Measurements from ENCODE around the gene NKTR. TPM values are rescaled to one million over a fixed set of nuclear protein-coding genes. Genes with fewer than 3 reads are reported as not detected.
A peak's percentile ranks its signal among the peaks of the same experiment; 100 is the strongest.

NKTR gene
- total and polyA plus RNA-seq, 2 of the 13 experiments (the other 11 are each of a cell fraction or from before 2014, with no cell fraction given): 41.3 to 59.6 TPM

- TF ChIP-seq REST (IDR thresholded peaks at IDR 0.05; ENCODE audit: borderline replicate concordance in 1 of 2, low read depth in 1 of 2, low read length in 2 of 2) (no peak), THAP9 (CRISPR knock-in tag; IDR thresholded peaks at IDR 0.05; ENCODE audit: borderline replicate concordance) (peak; percentile 84; the same call in 1 of the 2 replicates), ZBTB3 (CRISPR knock-in tag; IDR thresholded peaks at IDR 0.05; ENCODE audit: borderline replicate concordance, low read depth) (no peak), ZNF20 (CRISPR knock-in tag; IDR thresholded peaks at IDR 0.05) (no peak), RFX5 (IDR thresholded peaks at IDR 0.05; ENCODE audit: low read depth, low read length) (peak; percentile 34; the same call in 1 of the 2 replicates), ZNF224 (CRISPR knock-in tag; IDR thresholded peaks at IDR 0.05) (peak; percentile 53; the same call in 1 of the 2 replicates), HMG20A (CRISPR knock-in tag; IDR thresholded peaks at IDR 0.05; ENCODE audit: borderline replicate concordance) (no peak), FOXK2 (IDR thresholded peaks at IDR 0.05) (no peak), NKX3-1 (CRISPR knock-in tag; IDR thresholded peaks at IDR 0.05) (no peak), ZNF280D (CRISPR knock-in tag; IDR thresholded peaks at IDR 0.05) (peak; percentile 45; the same call in 1 of the 2 replicates), AGO2 (optimal IDR thresholded peaks at IDR 0.05; ENCODE audit: low read depth, low read length) (peak; percentile 80), TFE3 (CRISPR knock-in tag; IDR thresholded peaks at IDR 0.05) (peak; percentile 68; the same call in 1 of the 2 replicates), GPN1 (CRISPR knock-in tag; IDR thresholded peaks at IDR 0.05; ENCODE audit: borderline replicate concordance) (no peak), GABPB1 (CRISPR knock-in tag; IDR thresholded peaks at IDR 0.05) (peak; percentile 81), ZSCAN20 (CRISPR knock-in tag; IDR thresholded peaks at IDR 0.05; ENCODE audit: borderline replicate concordance) (no peak)
- TF ChIP-seq, protein P1, sequence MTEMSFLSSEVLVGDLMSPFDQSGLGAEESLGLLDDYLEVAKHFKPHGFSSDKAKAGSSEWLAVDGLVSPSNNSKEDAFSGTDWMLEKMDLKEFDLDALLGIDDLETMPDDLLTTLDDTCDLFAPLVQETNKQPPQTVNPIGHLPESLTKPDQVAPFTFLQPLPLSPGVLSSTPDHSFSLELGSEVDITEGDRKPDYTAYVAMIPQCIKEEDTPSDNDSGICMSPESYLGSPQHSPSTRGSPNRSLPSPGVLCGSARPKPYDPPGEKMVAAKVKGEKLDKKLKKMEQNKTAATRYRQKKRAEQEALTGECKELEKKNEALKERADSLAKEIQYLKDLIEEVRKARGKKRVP (CRISPR knock-in tag; IDR thresholded peaks at IDR 0.05): peak in 1 of 2 experiments; percentile 35; a peak in 1 of 4 replicates
These were observed 18.6 kb upstream of the NKTR start, which contains the start of gene SEC22C (continued) for GRCh38 chr3:42581709-42582473.
